Stimulated activated CD4-positive, alpha-beta T cell treated with anti-CD3 and anti-CD28 coated beads, Interleukin-12 subunit alpha, Interleukin-12 subunit beta, amount 100 ng/mL, for 48 hours (primary cell): Measurements from ENCODE around the gene MTM1.

Experiments used
- DNase-seq, 3 donors: peaks; one replicate each; pipeline ENCODE4 v3.0.0-alpha.2; 2020; ENCODE audit warnings: low read depth in 2 of 3, low spot score in 1 of 3

The MTM1 gene

GRCh38 chrX:150602296-150602695 is 33.9 kb downstream of the MTM1 start:
- no peak for DNase-seq

GRCh38 chrX:150602743-150603142 is 34.3 kb downstream of the MTM1 start:
- no peak for DNase-seq

- no peak for DNase-seq
Observed at GRCh38 chrX:150605603-150606002, 37.2 kb downstream of the MTM1 start.

- DNase-seq: no peak
Observed at GRCh38 chrX:150607201-150607600, 38.8 kb downstream of the MTM1 start.

GRCh38 chrX:150610043-150610442 is 41.6 kb downstream of the MTM1 start:
- no peak for DNase-seq

GRCh38 chrX:150610446-150610845 is 42.0 kb downstream of the MTM1 start:
- no peak for DNase-seq

- DNase-seq: no peak
Observed at GRCh38 chrX:150615356-150615755, 46.9 kb downstream of the MTM1 start.

GRCh38 chrX:150616179-150616862 is 47.9 kb downstream of the MTM1 start:
- DNase-seq: no peak

- DNase-seq: no peak
Observed at GRCh38 chrX:150616863-150617198, 48.4 kb downstream of the MTM1 start.

GRCh38 chrX:150621652-150622051 is 53.2 kb downstream of the MTM1 start:
- DNase-seq: no peak

GRCh38 chrX:150623583-150623982 is 55.2 kb downstream of the MTM1 start:
- no peak for DNase-seq

- no peak for DNase-seq
Observed at GRCh38 chrX:150625097-150625496, 56.7 kb downstream of the MTM1 start.

- no peak for DNase-seq
Observed at GRCh38 chrX:150625875-150626274, 57.5 kb downstream of the MTM1 start.

GRCh38 chrX:150627957-150628356 is 59.5 kb downstream of the MTM1 start:
- DNase-seq: no peak

- DNase-seq: no peak
Observed at GRCh38 chrX:150635952-150636351, 67.5 kb downstream of the MTM1 start.

- no peak for DNase-seq
Observed at GRCh38 chrX:150642423-150642822, 74.0 kb downstream of the MTM1 start.

- DNase-seq: no peak
Observed at GRCh38 chrX:150643271-150643670, 74.8 kb downstream of the MTM1 start.

GRCh38 chrX:150643958-150644357 is 75.5 kb downstream of the MTM1 start:
- DNase-seq: no peak

- no peak for DNase-seq
Observed at GRCh38 chrX:150644422-150644821, 76.0 kb downstream of the MTM1 start.

GRCh38 chrX:150647331-150647730 is 78.9 kb downstream of the MTM1 start:
- no peak for DNase-seq

GRCh38 chrX:150648296-150648940 is 80.0 kb downstream of the MTM1 start:
- no peak for DNase-seq

- DNase-seq: no peak
Observed at GRCh38 chrX:150649096-150649870, 80.9 kb downstream of the MTM1 start.
